ENCODE measurements around the gene FBXL20. TPM values are rescaled to one million over a fixed set of nuclear protein-coding genes. Genes with fewer than 3 reads are reported as not detected.

Gene FBXL20
- total RNA-seq, 1 experiment from 2014 or later, result 9.9 TPM

Other genes with a start within 250 kb of the FBXL20 start
- gene PLXDC1, start 250.0 kb downstream of the FBXL20 start, total RNA-seq (2014; rRNA removed; shearing (Covaris generic)), result 0.81 and 1.2 TPM in 2 replicates
- gene ARL5C, start 235.5 kb downstream of the FBXL20 start, total RNA-seq (2014; rRNA removed; shearing (Covaris generic)), result not detected in 2 replicates
- 0.59 and 1.2 TPM in 2 replicates for gene CACNB1, start 204.0 kb downstream of the FBXL20 start, total RNA-seq (2014; rRNA removed; shearing (Covaris generic))
- 1,597 and 1,617 TPM in 2 replicates for gene RPL19, start 201.3 kb downstream of the FBXL20 start, total RNA-seq (2014; rRNA removed; shearing (Covaris generic))
- gene STAC2, start 175.7 kb downstream of the FBXL20 start, total RNA-seq (2014; rRNA removed; shearing (Covaris generic)), result 0.07 TPM in 1 of 2 replicates, not detected in the other
- gene MED1, start 49.6 kb upstream of the FBXL20 start, total RNA-seq (2014; rRNA removed; shearing (Covaris generic)), result 15.3 and 18.7 TPM in 2 replicates
- gene CDK12, start 59.9 kb upstream of the FBXL20 start, total RNA-seq (2014; rRNA removed; shearing (Covaris generic)), result 21.5 and 30.7 TPM in 2 replicates
- not detected in 2 replicates for gene NEUROD2, start 206.3 kb upstream of the FBXL20 start, total RNA-seq (2014; rRNA removed; shearing (Covaris generic))
- gene PPP1R1B, start 225.3 kb upstream of the FBXL20 start, total RNA-seq (2014; rRNA removed; shearing (Covaris generic)), result not detected in 2 replicates
- 20.8 and 33.1 TPM in 2 replicates for gene STARD3, start 235.5 kb upstream of the FBXL20 start, total RNA-seq (2014; rRNA removed; shearing (Covaris generic))

Data from M059J (cell line).